Measurements from ENCODE around the gene ZBTB21. TPM values are rescaled to one million over a fixed set of nuclear protein-coding genes. Genes with fewer than 3 reads are reported as not detected.
"Not testable (repeated sequence)": the region's sequence is repeated elsewhere in the genome, so short reads cannot be mapped to it uniquely, and the experiment has no call there.

ZBTB21 gene
- total and polyA plus RNA-seq, 2 donors (not counting 1 experiment from before 2014, with no cell fraction given): 8.9 to 9.1 TPM

DNA sequence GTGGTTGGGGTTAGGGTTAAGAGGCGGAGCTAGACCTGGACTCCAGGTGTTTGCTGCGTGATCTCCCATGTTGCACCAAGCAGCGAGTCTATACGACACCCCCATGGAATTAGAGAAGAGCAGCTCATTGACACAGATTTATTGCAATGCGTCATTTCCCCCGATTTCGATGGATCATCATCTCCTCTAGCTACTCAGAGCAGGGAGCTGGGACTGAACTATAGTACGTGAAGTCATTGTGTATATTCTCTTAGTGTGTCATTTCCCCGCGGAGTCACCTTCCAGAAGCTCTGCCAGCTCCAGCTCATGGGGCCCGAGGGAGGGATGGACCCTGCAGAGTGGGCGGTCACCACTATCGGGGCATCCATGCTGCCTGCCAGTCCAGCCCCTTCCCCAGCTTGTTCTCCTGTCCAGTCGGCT lies 48.9 kb downstream of the ZBTB21 start:
- H4K20me1 ChIP-seq (ENCODE audit: control insufficient read depth, extremely low read depth, insufficient read depth, low read length): no peaks in the 10 kb centered on the region
- peaks cover 5% of the 10 kb centered on the region for H3K27me3 ChIP-seq (ENCODE audit: control insufficient read depth, insufficient read depth, low read length)
- no peaks in the 10 kb centered on the region for H3K36me3 ChIP-seq (ENCODE audit: control insufficient read depth, insufficient read depth, low read length)
- H3K79me2 ChIP-seq (ENCODE audit: control insufficient read depth, insufficient read depth, low read length): no peaks in the 10 kb centered on the region
- H2AFZ ChIP-seq (ENCODE audit: low read length): no peak overlapping the region
- no peak for TF ChIP-seq EZH2 (IDR thresholded peaks at IDR 0.05; ENCODE audit: low read length, missing control alignments)
- TF ChIP-seq, protein P1, sequence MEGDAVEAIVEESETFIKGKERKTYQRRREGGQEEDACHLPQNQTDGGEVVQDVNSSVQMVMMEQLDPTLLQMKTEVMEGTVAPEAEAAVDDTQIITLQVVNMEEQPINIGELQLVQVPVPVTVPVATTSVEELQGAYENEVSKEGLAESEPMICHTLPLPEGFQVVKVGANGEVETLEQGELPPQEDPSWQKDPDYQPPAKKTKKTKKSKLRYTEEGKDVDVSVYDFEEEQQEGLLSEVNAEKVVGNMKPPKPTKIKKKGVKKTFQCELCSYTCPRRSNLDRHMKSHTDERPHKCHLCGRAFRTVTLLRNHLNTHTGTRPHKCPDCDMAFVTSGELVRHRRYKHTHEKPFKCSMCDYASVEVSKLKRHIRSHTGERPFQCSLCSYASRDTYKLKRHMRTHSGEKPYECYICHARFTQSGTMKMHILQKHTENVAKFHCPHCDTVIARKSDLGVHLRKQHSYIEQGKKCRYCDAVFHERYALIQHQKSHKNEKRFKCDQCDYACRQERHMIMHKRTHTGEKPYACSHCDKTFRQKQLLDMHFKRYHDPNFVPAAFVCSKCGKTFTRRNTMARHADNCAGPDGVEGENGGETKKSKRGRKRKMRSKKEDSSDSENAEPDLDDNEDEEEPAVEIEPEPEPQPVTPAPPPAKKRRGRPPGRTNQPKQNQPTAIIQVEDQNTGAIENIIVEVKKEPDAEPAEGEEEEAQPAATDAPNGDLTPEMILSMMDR (conservative IDR thresholded peaks at IDR 0.05 in 1 of 2, IDR thresholded peaks at IDR 0.05 in 1 of 2; ENCODE audit: low read depth in 1 of 2, low read length in 2 of 2): no peak
- no peak overlapping the region for H3K27ac ChIP-seq (ENCODE audit: insufficient read depth, low read length)
- H3K9ac ChIP-seq (ENCODE audit: insufficient read depth, low read length): no peak overlapping the region
- no peak overlapping the region for H3K4me3 ChIP-seq (replicated peaks in 1 of 4; ENCODE audit: control extremely low read depth in 1 of 4, insufficient read depth in 1 of 4, low read depth in 3 of 4, low read length in 4 of 4)
- DNase-seq (ENCODE audit: low read depth in 2 of 2): peak; percentile 23 to 80
- H3K4me1 ChIP-seq (ENCODE audit: control insufficient read depth, extremely low read depth, insufficient read depth, low read length): peaks cover 15% of the 10 kb centered on the region
- no peak overlapping the region for H3K4me2 ChIP-seq (ENCODE audit: extremely low read depth, insufficient read depth, low read length)
- H3K9me3 ChIP-seq (ENCODE audit: control insufficient read depth, insufficient read depth, low read depth, low read length): no peaks in the 10 kb centered on the region

DNA sequence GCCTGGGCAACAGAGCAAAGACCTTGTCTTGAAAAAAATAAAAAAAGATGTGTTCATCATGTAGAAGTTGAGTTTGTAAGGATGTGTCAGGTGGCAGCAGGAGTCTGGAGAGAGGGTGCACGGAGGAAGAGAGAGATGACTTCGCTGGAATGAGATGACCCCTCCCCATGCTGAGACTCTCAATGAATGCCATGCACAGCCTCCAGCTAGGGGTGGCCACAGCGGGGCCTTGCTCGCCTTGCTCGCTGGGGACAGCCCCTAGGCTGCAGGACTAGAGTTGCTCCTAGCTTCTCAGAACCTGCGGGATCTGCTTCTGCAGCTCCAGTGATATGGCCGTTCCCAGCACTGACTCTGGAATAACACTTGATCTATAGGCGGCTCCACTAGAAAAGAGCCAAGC lies 49.8 kb downstream of the ZBTB21 start:
- H3K36me3 ChIP-seq (ENCODE audit: control insufficient read depth, insufficient read depth, low read length): no peaks in the 10 kb centered on the region
- no peak for TF ChIP-seq EZH2 (IDR thresholded peaks at IDR 0.05; ENCODE audit: low read length, missing control alignments)
- TF ChIP-seq, protein P1 (conservative IDR thresholded peaks at IDR 0.05 in 1 of 2, IDR thresholded peaks at IDR 0.05 in 1 of 2; ENCODE audit: low read depth in 1 of 2, low read length in 2 of 2): no peak
- no peaks in the 10 kb centered on the region for H3K9me3 ChIP-seq (ENCODE audit: control insufficient read depth, insufficient read depth, low read depth, low read length)
- H3K79me2 ChIP-seq (ENCODE audit: control insufficient read depth, insufficient read depth, low read length): no peaks in the 10 kb centered on the region
- no peak overlapping the region for H3K4me3 ChIP-seq (replicated peaks in 1 of 4; ENCODE audit: control extremely low read depth in 1 of 4, insufficient read depth in 1 of 4, low read depth in 3 of 4, low read length in 4 of 4)
- H3K4me1 ChIP-seq (ENCODE audit: control insufficient read depth, extremely low read depth, insufficient read depth, low read length): peaks cover 15% of the 10 kb centered on the region
- no peak overlapping the region for H3K4me2 ChIP-seq (ENCODE audit: extremely low read depth, insufficient read depth, low read length)
- H3K27me3 ChIP-seq (ENCODE audit: control insufficient read depth, insufficient read depth, low read length): peaks cover 5% of the 10 kb centered on the region
- H3K27ac ChIP-seq (ENCODE audit: insufficient read depth, low read length): no peak overlapping the region
- DNase-seq (ENCODE audit: low read depth in 2 of 2): no peak
- no peak overlapping the region for H2AFZ ChIP-seq (ENCODE audit: low read length)
- H4K20me1 ChIP-seq (ENCODE audit: control insufficient read depth, extremely low read depth, insufficient read depth, low read length): no peaks in the 10 kb centered on the region
- H3K9ac ChIP-seq (ENCODE audit: insufficient read depth, low read length): no peak overlapping the region

DNA sequence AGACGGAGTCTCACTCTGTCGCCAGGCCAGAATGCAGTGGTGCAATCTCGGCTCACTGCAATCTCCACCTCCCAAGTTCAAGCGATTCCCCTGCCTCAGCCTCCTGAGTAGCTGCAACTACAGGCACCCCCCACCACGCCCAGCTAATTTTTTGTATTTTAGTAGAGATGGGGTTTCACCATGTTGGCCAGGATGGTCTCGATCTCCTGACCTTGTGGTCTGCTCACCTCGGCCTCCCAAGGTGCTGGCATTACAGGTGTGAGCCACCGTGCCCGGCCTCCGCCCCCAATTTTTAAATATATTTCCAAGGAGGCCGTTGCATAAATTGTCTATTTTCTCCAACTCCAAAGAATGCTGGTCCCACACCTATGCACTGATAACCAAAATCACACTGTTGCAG lies 50.5 kb downstream of the ZBTB21 start:
- H3K9me3 ChIP-seq (ENCODE audit: control insufficient read depth, insufficient read depth, low read depth, low read length); H3K36me3 ChIP-seq (ENCODE audit: control insufficient read depth, insufficient read depth, low read length); H4K20me1 ChIP-seq (ENCODE audit: control insufficient read depth, extremely low read depth, insufficient read depth, low read length); H2AFZ ChIP-seq (ENCODE audit: low read length); H3K27ac ChIP-seq (ENCODE audit: insufficient read depth, low read length); H3K79me2 ChIP-seq (ENCODE audit: control insufficient read depth, insufficient read depth, low read length); H3K9ac ChIP-seq (ENCODE audit: insufficient read depth, low read length); DNase-seq (ENCODE audit: low read depth in 2 of 2); H3K4me3 ChIP-seq (replicated peaks in 1 of 4; ENCODE audit: control extremely low read depth in 1 of 4, insufficient read depth in 1 of 4, low read depth in 3 of 4, low read length in 4 of 4); H3K4me2 ChIP-seq (ENCODE audit: extremely low read depth, insufficient read depth, low read length); H3K27me3 ChIP-seq (ENCODE audit: control insufficient read depth, insufficient read depth, low read length): not testable (repeated sequence)
- H3K4me1 ChIP-seq (ENCODE audit: control insufficient read depth, extremely low read depth, insufficient read depth, low read length): peaks cover 15% of the 10 kb centered on the region
